Mesendoderm (in vitro differentiated cells): Measurements from ENCODE around the gene SLC6A17.

Source experiments
- DNase-seq: peaks from one replicate; pipeline ENCODE4 v3.0.0; 2013
- H2AK5ac ChIP-seq: 2 replicates; pipeline ENCODE4 v1.6.1; 2013; ENCODE audit warnings: low read length, inconsistent platforms
- H2BK120ac ChIP-seq: 2 replicates; pipeline ENCODE4 v1.6.1; 2013; ENCODE audit warnings: low read depth, mild to moderate bottlenecking, low read length, moderate library complexity, mixed read lengths
- H2BK15ac ChIP-seq: replicated peaks from 2 replicates; pipeline ENCODE4 v1.6.1; 2013; ENCODE audit warnings: low read depth, mild to moderate bottlenecking, moderate library complexity
- H2BK5ac ChIP-seq: 2 replicates; pipeline ENCODE4 v1.6.1; 2013; ENCODE audit warnings: low read length, inconsistent platforms
- H3K18ac ChIP-seq: 2 replicates; pipeline ENCODE4 v1.6.1; 2013; ENCODE audit warnings: mild to moderate bottlenecking, low read length, mixed read lengths
- H3K23ac ChIP-seq: one replicate; pipeline ENCODE4 v1.6.1; 2013; ENCODE audit warnings: low read length
- H3K27ac ChIP-seq: 2 replicates; pipeline ENCODE4 v1.5.1; 2013; ENCODE audit warnings: low read depth, mild to moderate bottlenecking, inconsistent platforms, low read length, moderate library complexity
- H3K27me3 ChIP-seq: 2 replicates; pipeline ENCODE4 v1.6.1; 2013; ENCODE audit warnings: low read length, control low read depth, mild to moderate bottlenecking, inconsistent platforms; ENCODE audit not compliant: insufficient read depth, poor library complexity
- H3K36me3 ChIP-seq: 2 replicates; pipeline ENCODE4 v1.6.1; 2013; ENCODE audit warnings: low read length, inconsistent platforms; ENCODE audit not compliant: control insufficient read depth, insufficient read depth
- H3K4ac ChIP-seq: one replicate; pipeline ENCODE4 v1.6.1; 2013; ENCODE audit warnings: low read depth, mild to moderate bottlenecking, low read length, moderate library complexity
- H3K4me1 ChIP-seq: 2 replicates; pipeline ENCODE4 v1.6.1; 2013; ENCODE audit warnings: low read depth, low read length, inconsistent platforms; ENCODE audit not compliant: control insufficient read depth
- H3K4me2 ChIP-seq: 2 replicates; pipeline ENCODE4 v1.6.1; 2013; ENCODE audit warnings: low read length
- H3K4me3 ChIP-seq: 2 replicates; pipeline ENCODE4 v1.5.1; 2013; ENCODE audit warnings: mild to moderate bottlenecking, low read length
- H3K56ac ChIP-seq: one replicate; pipeline ENCODE4 v1.6.1; 2013; ENCODE audit warnings: low read length
- H3K79me1 ChIP-seq: 2 replicates; pipeline ENCODE4 v1.6.1; 2013; ENCODE audit warnings: low read length, inconsistent platforms
- H3K79me2 ChIP-seq: 2 replicates; pipeline ENCODE4 v1.6.1; 2013; ENCODE audit warnings: mild to moderate bottlenecking, low read length; ENCODE audit not compliant: control insufficient read depth, insufficient read depth
- H3K9ac ChIP-seq: 2 replicates; pipeline ENCODE4 v1.6.1; 2013; ENCODE audit warnings: low read length, inconsistent platforms
- H4K5ac ChIP-seq: one replicate; pipeline ENCODE4 v1.6.1; 2013; ENCODE audit warnings: low read length
- H4K8ac ChIP-seq: one replicate; pipeline ENCODE4 v1.6.1; 2013; ENCODE audit warnings: low read depth, mild to moderate bottlenecking, control low read depth, low read length, moderate library complexity
- WGBS: extraction: QIAGEN DNeasy Blood & Tissue Kit; methylation state at CpG from one replicate; pipeline ENCODE4 v1.1.7; 2013; ENCODE audit warnings: low lambda C conversion rate, missing lambda C conversion rate; ENCODE audit not compliant: insufficient coverage; ENCODE audit errors: extremely low coverage; 5-methylcytosine and 5-hydroxymethylcytosine counted together

The SLC6A17 gene

GRCh38 chr1:110196917-110197765 is 46.8 kb downstream of the SLC6A17 start:
- no peak overlapping the region for H3K18ac ChIP-seq
- H3K4me3 ChIP-seq: no peak overlapping the region
- no peak overlapping the region for H3K9ac ChIP-seq
- no peaks in the 10 kb centered on the region for H3K4me1 ChIP-seq
- no peak overlapping the region for H3K4me2 ChIP-seq
- H3K79me2 ChIP-seq: no peaks in the 10 kb centered on the region
- no peaks in the 10 kb centered on the region for H3K27me3 ChIP-seq
- H3K4ac ChIP-seq: no peak overlapping the region
- H3K23ac ChIP-seq: no peak overlapping the region
- WGBS: no CpG with 5 or more reads among the region's 12 CpGs
- no peak overlapping the region for H3K27ac ChIP-seq
- no peak overlapping the region for H2BK15ac ChIP-seq
- no peak overlapping the region for H4K5ac ChIP-seq
- H2BK120ac ChIP-seq: no peak overlapping the region
- no peak overlapping the region for H4K8ac ChIP-seq
- no peak overlapping the region for H2BK5ac ChIP-seq
- H3K79me1 ChIP-seq: no peaks in the 10 kb centered on the region
- peak; percentile 70 for DNase-seq
- no peak overlapping the region for H2AK5ac ChIP-seq
- no peak overlapping the region for H3K56ac ChIP-seq
- H3K36me3 ChIP-seq: no peaks in the 10 kb centered on the region

GRCh38 chr1:110197905-110198629 is 47.8 kb downstream of the SLC6A17 start:
- Histone ChIP-seq H3K4me1 (no peaks in the 10 kb centered on the region), H2AK5ac (no peak overlapping the region), H3K56ac (no peak overlapping the region), H4K8ac (no peak overlapping the region), H3K4me3 (no peak overlapping the region), H3K18ac (no peak overlapping the region), H2BK15ac (no peak overlapping the region), H4K5ac (no peak overlapping the region), H3K36me3 (no peaks in the 10 kb centered on the region), H3K27ac (no peak overlapping the region), H3K9ac (no peak overlapping the region), H3K4me2 (no peak overlapping the region), H3K23ac (no peak overlapping the region), H3K79me1 (no peaks in the 10 kb centered on the region), H3K27me3 (no peaks in the 10 kb centered on the region), H3K79me2 (no peaks in the 10 kb centered on the region), H2BK120ac (no peak overlapping the region), H3K4ac (no peak overlapping the region), H2BK5ac (no peak overlapping the region)
- no peak for DNase-seq
- WGBS: no CpG with 5 or more reads among the region's 23 CpGs

GRCh38 chr1:110198746-110199145 is 48.5 kb downstream of the SLC6A17 start:
- Histone ChIP-seq H3K18ac (no peak overlapping the region), H3K4me3 (no peak overlapping the region), H2BK15ac (no peak overlapping the region), H3K56ac (no peak overlapping the region), H3K79me1 (no peaks in the 10 kb centered on the region), H3K4me1 (no peaks in the 10 kb centered on the region), H4K5ac (no peak overlapping the region), H4K8ac (no peak overlapping the region), H3K23ac (no peak overlapping the region), H2AK5ac (no peak overlapping the region), H3K36me3 (no peaks in the 10 kb centered on the region), H3K4me2 (no peak overlapping the region), H3K27me3 (no peaks in the 10 kb centered on the region), H3K4ac (no peak overlapping the region), H3K79me2 (no peaks in the 10 kb centered on the region), H2BK120ac (no peak overlapping the region), H3K27ac (no peak overlapping the region), H2BK5ac (no peak overlapping the region), H3K9ac (no peak overlapping the region)
- WGBS: no CpG with 5 or more reads among the region's 2 CpGs
- DNase-seq: no peak

- no peak for DNase-seq
- no peaks in the 10 kb centered on the region for H3K79me1 ChIP-seq
- no CpG with 5 or more reads among the region's 2 CpGs for WGBS
These were observed 49.9 kb downstream of the SLC6A17 start for GRCh38 chr1:110200190-110200589.

GRCh38 chr1:110200666-110201065 is 50.4 kb downstream of the SLC6A17 start:
- Histone ChIP-seq H3K23ac (no peak overlapping the region), H4K5ac (no peak overlapping the region), H3K27ac (no peak overlapping the region), H2AK5ac (no peak overlapping the region), H3K79me1 (no peaks in the 10 kb centered on the region), H2BK15ac (no peak overlapping the region), H4K8ac (no peak overlapping the region), H3K36me3 (no peaks in the 10 kb centered on the region), H3K4me2 (no peak overlapping the region), H2BK120ac (no peak overlapping the region), H3K4me3 (no peak overlapping the region), H3K18ac (no peak overlapping the region), H2BK5ac (no peak overlapping the region), H3K4me1 (no peaks in the 10 kb centered on the region), H3K79me2 (no peaks in the 10 kb centered on the region), H3K9ac (no peak overlapping the region), H3K27me3 (no peaks in the 10 kb centered on the region), H3K56ac (peak overlapping the region; percentile 68), H3K4ac (no peak overlapping the region)
- no CpG with 5 or more reads among the region's 14 CpGs for whole genome bisulfite sequencing
- DNase-seq: peak; percentile 36

More at GRCh38 chr1:110200190-110200589, 49.9 kb downstream of the SLC6A17 start:
- no peak overlapping the region for H3K4me3 ChIP-seq
- H3K56ac ChIP-seq: no peak overlapping the region
- H2BK15ac ChIP-seq: no peak overlapping the region
- no peaks in the 10 kb centered on the region for H3K4me1 ChIP-seq
- no peak overlapping the region for H3K9ac ChIP-seq
- no peak overlapping the region for H4K5ac ChIP-seq
- no peak overlapping the region for H2AK5ac ChIP-seq
- H4K8ac ChIP-seq: no peak overlapping the region
- no peaks in the 10 kb centered on the region for H3K27me3 ChIP-seq
- no peak overlapping the region for H3K4me2 ChIP-seq
- H2BK120ac ChIP-seq: no peak overlapping the region
- H3K36me3 ChIP-seq: no peaks in the 10 kb centered on the region
- H3K4ac ChIP-seq: no peak overlapping the region
- no peak overlapping the region for H2BK5ac ChIP-seq
- H3K23ac ChIP-seq: no peak overlapping the region
- no peak overlapping the region for H3K27ac ChIP-seq
- no peaks in the 10 kb centered on the region for H3K79me2 ChIP-seq
- no peak overlapping the region for H3K18ac ChIP-seq
